IPS DF 4.7 (cell line): ENCODE measurements around the gene IQSEC1.

ENCODE experiments used
- DNase-seq: peaks from one replicate; pipeline ENCODE4 v3.0.0-alpha.2; 2013; ENCODE audit warnings: low spot score; ENCODE audit errors: extremely low read depth

The IQSEC1 gene

GRCh38 chr3:13016083-13016720 lies 57.0 kb downstream of the IQSEC1 start:
- no peak for DNase-seq

GRCh38 chr3:13015286-13016082 lies 57.7 kb downstream of the IQSEC1 start:
- no peak for DNase-seq

GRCh38 chr3:13014755-13015285 lies 58.4 kb downstream of the IQSEC1 start:
- DNase-seq: no peak

GRCh38 chr3:13013994-13014754 lies 59.1 kb downstream of the IQSEC1 start:
- no peak for DNase-seq

- no peak for DNase-seq
These were observed 59.7 kb downstream of the IQSEC1 start for GRCh38 chr3:13013566-13013965.

GRCh38 chr3:13013151-13013561 lies 60.1 kb downstream of the IQSEC1 start:
- DNase-seq: no peak

- no peak for DNase-seq
These were observed 61.0 kb downstream of the IQSEC1 start for GRCh38 chr3:13012221-13012691.

- DNase-seq: no peak
These were observed 61.5 kb downstream of the IQSEC1 start for GRCh38 chr3:13011573-13012220.

GRCh38 chr3:13010780-13011572 lies 62.3 kb downstream of the IQSEC1 start:
- DNase-seq: no peak

- DNase-seq: no peak
These were observed 63.3 kb downstream of the IQSEC1 start for GRCh38 chr3:13009946-13010315.

GRCh38 chr3:13009132-13009945 lies 63.9 kb downstream of the IQSEC1 start:
- DNase-seq: no peak

- no peak for DNase-seq
These were observed 64.9 kb downstream of the IQSEC1 start for GRCh38 chr3:13008155-13008995.

- no peak for DNase-seq
These were observed 65.8 kb downstream of the IQSEC1 start for GRCh38 chr3:13007251-13007941.

- DNase-seq: no peak
These were observed 66.8 kb downstream of the IQSEC1 start for GRCh38 chr3:13006216-13006990.

- no peak for DNase-seq
These were observed 67.9 kb downstream of the IQSEC1 start for GRCh38 chr3:13005301-13005700.

- no peak for DNase-seq
These were observed 68.9 kb downstream of the IQSEC1 start for GRCh38 chr3:13004376-13004775.

GRCh38 chr3:13003608-13004007 lies 69.6 kb downstream of the IQSEC1 start:
- no peak for DNase-seq
